Activated CD4-positive, CD25-positive, alpha-beta regulatory T cell treated with anti-CD3 and anti-CD28 coated beads, Interleukin-2, amount 50 U/mL, for 24 hours (primary cell): ENCODE measurements around the gene MATN1.
"Not testable (repeated sequence)": the region's sequence is repeated elsewhere in the genome, so short reads cannot be mapped to it uniquely, and the experiment has no call there.

Source experiments
- ATAC-seq, 2 donors: fragments of 150-1000 bp; cut with Tn5 transposase; one replicate each; pipeline ENCODE4 v1.10.0; 2021; ENCODE audit warnings: mild to moderate bottlenecking in 1 of 2, moderate library complexity in 1 of 2

The MATN1 gene

DNA sequence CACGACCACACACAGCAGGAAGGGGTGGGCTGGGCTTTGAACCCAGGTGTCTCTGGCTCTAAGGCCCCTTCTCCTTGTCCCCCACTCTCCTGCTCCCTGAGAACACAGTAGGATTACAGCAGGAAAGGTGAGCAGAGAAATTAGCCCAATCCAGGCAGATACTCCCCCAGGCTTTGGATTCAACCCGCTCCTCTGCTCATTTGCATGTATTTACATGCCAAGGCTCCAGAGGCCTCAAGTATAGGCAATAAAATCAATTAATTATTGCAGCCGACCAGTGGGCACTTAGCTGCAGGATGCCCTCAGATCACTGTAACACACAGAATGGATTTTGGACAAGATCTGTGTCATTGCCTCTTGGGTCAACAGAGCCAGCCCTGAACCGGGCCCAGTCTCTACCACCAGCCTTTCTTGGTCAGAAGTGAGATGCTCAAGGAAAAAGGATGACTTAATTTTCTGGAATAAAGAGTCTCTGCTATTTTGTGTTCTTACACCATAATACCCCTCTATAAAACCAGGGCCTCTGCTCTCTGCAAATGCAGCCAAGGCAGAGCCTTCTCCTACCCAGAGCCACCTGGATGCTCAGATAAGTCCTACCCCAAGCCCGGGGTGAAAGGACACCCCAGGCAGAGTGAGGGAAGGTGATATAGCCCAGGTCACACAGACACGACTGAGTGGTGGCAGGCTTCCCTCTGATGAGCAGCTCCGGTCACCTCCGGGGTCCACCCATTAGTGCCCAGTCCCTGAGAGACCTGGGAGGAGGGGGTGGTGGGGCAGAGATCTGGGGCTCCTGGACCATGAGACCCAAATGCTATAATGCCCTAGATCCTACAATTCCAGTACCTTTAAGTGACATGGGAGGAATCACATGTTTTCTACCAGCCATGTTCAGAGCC lies 28.9 kb downstream of the MATN1 start:
- no peak for ATAC-seq

DNA sequence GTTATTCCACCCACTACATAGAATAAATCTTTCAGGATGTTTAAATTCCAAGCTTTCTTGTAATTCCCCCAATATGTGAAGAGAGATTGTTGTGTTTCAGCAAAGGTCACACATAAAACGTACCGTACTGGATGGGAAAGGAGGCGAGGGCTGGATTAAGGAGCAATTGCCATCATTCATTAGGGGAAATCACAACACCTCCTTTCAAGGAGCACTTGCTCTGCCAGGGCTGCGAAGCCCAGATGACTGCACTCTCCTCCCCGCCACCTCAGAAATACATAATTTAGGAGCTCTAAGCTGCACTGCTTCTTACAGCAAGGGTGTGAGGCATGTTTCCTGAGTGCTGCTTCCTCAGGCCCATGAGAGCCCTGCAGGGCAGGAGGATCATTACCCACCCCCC lies 29.6 kb downstream of the MATN1 start:
- ATAC-seq, result no peak

DNA sequence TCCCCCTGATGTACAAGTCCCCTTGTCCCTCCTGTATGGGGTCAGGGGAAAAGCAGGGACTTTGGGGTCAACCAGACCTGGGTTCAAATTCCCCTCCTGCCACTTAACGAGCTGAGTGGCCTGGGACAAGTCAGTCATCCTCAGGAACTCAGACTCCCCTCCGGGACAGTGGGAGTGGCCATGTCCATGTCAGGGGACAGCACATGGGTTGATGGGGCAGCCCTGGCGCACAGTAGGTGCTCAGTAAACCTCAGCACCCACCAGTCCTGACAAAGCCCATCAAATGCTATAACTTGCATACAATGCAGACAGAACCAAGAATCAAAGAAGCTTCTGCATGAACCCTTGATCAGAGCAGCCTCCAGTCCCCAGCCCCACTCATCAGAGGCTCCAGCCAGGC lies 30.0 kb downstream of the MATN1 start:
- ATAC-seq, result no peak

DNA sequence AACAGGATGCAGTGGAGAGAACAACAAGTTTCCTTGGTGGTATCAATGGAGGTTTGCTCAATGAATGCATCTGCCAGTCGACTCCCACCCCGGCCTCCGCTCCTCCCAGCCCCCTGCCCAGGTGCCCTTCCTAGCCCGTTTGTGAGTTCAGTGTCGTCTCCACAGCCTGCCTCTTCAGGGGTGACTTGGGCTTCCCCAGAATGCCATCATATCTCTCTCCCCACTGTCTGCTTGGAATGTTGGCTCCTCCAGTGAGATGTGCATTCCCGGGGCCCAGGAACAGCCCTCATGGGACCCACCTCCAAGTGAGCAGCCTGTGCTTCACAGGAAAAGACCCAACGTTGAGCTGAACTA lies 30.5 kb downstream of the MATN1 start:
- ATAC-seq, result no peak

DNA sequence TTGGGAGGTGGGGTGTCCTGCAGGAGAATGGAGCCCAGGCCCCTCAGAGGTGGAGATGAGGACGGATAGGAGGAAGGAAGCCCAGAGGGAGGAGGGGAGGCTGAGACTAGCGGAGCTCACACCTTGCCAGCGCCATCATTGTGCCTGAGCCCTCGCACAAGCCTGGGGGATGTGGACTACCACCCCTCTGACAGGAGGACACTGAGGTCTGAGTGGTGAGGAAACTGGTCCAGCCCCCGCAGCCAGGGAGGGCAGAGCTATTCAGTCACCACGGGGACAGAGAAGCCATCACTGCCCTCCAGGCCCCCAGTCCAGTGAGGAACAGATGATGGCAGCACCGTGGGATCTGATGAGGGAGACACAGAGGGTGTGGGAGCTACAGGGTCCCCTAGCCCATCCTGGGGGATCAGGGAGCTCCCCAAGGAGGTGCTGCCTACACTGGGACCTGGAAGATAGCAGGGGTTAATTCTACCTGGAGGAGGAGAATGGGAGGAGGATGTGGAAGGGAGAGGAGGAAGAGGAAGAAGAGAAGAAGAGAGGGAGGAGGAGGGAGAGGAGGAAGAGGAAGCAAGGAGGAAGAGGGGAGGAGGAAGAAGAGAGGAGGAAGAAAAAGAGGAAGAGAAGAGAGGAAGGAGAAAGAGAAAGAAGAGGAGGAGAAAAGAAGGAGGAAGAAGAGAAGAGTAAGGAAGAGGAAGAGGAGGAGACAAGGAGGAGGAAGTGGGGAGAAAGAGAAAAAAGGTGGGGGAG lies 31.0 kb downstream of the MATN1 start:
- no peak for ATAC-seq

DNA sequence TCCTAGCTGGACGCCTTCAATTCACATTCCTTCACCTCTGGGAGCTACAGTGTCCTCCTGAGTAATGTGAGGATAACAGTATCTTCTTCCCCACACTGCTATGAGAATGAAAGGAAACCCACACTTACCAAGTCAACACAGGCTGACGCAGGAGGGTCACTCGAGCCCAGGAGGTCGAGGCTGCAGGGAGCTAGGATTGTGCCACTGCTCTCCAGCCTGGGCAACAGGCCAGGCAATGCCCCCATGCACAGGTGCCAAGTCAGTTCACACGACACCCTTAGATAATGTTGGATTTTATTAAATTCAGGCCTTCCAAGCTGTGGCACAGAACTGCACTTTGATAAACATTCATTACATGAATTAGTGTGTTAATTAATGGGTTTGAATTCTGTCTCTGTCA lies 31.9 kb downstream of the MATN1 start:
- no peak for ATAC-seq

DNA sequence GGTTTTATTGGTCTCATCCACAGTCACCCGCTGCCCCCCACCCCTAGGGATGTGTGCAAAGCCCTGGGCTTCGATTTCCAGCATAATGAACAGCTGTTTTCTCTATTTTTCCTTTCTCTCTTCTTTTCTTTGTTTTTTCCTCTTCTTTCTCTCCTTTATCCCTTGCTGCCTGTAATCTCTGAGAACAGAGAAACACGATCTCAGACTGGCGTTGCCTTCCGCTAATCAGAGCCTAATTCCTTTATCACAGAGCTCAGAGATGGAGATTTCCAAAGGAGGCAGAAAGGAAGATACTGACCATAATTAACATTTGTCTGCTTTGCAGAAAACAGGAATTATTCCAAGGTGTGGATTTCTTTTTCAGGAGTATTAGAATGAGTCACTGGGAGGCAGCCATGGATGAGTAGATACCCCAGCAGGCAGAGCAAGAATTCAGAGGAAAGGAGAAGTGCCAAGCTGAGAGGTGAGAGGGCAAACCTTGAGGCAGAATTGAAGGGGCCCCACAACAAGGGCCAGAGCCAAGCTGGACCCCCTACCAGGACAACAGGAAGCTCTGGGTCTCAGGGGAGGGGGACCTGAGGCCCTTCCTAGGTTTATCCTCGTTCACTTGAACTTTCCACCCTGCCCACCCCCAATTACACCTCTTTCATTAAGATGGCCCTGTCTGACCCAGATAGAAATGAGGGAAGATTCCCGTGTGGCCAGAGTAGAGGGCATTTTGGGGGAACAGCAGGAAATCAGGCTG lies 33.3 kb downstream of the MATN1 start:
- no peak for ATAC-seq

DNA sequence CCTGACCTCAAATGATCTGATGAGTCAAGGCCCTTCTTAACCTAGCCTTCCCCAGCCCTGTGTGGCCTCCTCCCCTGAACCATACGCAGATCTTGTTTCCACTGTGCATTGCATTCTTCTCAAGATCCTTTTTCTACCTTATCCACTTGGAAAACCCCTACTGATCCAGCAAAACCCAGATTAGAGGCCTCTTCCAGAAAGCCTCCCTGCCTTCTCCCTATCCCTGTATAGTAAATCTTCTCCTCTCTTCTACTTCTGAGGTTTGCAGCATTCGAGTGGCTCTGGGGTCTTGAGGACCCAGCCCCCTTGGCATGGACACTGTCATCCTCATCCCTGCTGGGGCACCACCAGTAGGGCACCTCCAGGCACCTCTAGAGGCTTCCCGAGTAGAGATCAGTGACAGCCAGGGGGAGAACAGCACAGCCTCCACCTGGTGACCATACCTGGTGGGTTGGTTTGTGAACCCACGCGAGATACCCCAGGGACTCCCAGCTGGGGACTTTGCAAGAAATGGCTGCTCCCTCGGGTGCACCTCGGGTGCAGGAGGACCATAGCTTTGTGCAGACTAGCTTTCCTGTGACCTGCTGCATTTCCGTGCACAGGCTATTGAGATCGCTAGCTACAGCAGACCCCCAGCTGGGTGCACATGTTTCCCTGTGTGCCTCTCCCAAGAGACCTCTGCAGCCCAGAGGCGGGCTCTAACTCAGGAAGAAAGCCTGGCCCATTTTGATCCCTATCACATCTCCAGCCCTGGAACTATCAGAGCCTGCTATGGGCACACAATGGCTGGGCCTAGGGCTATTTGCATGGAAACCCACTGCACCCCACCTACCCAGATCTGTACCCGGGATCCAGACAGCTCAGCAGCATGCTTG lies 34.2 kb downstream of the MATN1 start:
- no peak for ATAC-seq

DNA sequence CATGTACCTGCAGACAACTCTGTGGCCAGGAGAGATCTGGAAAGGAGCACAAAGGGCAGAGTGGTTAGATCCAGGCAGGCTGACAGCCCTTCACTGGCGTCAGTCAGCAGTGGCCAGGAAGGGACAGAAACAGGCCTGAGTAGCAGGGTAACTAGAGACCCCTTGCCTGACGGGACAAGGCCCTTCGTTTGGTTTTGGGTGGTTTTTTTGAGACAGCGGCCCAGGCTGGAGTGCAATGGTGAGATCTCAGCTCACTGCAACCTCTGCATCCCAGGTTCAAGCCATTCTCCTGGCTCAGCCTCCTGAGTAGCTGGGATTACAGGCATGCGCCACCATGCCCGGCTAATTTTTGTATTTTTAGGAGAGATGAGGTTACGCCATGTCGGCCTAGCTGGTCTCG lies 34.9 kb downstream of the MATN1 start:
- not testable (repeated sequence) for ATAC-seq

DNA sequence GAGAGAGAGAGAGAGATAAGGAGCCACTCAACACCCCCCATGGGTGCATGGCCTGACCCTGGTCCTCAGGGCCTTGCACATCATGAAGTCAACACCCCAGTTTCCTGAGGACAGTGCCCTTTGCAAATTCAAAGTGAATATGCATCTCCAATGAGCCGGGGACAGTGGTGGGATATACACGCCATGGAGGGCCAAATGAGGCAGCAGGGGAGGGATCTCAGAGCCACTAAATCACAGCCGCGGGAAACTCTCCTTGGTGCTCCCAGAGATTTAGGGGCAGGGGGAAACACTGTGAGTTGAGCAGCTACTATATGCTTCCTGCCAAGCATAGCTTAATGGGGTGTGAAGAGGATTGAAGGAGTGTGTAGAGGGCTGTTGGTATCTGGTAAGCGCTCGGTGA lies 35.5 kb downstream of the MATN1 start:
- no peak for ATAC-seq

DNA sequence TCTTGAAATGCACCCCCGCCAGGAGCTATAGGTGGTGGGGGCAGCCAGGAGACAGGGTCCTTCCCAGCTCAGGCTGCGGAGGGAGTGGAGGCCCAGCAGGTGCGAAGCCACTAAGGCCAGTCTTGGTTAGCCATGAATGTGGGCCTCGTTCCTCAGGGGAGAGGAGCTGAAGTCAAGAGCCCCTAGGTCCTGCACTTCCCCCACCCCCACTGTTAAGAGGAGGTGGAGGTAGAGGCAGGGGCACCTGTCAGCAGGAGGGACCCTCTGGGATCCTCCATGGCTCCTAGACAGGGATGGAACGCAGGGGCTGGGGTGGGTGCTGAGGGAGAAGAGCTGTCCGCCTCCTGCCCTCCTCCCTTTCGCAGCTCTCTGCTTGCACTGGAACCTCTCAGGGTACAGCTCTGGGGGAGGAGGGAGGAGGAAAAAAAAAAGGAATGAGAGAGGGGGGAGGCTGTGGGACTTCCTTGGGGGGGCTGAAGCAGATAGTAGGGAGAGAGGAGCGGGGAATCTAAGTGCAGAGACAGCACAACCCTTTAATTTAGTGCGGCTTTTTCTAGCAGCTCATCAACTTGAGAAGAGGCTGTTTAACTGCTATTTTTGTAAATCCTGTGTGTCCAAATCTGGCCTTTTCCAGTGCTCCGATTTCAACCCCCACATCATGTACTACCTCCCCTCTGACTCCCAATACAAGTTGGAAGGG lies 37.0 kb downstream of the MATN1 start:
- ATAC-seq, result no peak

DNA sequence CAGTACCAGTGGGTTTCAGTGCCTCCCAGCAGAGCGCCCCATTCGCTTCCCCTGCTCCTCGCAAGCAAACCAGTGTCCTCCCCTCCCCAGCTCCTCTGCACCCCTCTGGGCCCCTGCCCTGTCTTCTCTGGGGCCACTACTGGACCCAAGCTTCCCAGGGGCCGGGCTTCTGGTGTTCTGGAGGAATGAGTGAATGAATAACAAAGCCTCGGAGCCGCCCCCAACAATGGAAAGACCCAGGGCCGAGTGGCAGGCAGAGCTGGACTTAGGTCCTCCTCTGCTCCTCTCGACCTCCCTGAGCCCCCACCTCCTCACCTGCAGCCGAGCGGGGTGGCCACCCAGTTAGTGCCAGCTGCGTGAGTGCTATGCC lies 37.6 kb downstream of the MATN1 start:
- no peak for ATAC-seq

DNA sequence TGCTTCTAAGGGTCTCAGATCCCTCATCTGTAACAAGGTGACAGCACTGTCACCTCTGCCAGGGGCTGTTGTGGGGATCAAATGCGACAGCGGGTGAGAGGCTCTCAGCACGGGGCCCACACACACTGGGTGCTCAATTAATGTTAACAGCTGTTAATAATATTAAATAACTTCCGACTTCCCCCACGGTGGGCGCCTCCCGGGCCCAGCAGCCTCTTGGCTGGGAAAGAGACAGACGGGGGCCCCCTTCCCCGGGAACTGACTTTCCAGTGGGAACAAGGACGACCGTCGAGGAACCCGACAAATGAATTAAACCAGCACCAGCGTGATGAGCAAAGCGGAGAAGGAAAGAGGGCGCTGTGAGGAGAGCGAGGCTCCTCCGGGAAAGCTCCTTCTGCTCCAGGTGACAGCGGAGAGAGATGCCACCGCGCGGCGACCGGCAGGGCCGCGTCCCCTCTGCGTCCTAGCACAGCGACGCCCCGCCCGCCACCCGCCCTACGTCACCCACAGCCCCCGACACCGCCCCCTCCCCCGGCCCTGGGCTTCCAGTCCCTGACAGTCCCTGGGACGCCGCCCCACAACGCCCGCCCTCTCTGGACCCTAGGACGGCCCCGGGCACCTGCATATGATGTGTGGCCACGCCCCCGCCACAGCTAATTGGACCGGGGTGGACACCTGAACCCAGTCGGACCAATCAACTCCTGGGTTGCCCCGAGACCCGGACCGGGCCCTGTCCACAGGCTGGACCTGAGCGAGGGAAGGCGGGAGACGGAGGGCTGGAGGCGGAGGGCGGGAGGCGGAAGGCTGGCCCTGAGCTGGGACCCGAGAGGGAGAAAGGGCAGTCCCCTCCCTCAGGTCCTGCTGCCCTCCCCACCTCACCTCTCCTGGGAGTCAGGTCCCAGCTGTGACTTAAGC lies 38.2 kb downstream of the MATN1 start:
- peak; percentile 30 to 32 for ATAC-seq

DNA sequence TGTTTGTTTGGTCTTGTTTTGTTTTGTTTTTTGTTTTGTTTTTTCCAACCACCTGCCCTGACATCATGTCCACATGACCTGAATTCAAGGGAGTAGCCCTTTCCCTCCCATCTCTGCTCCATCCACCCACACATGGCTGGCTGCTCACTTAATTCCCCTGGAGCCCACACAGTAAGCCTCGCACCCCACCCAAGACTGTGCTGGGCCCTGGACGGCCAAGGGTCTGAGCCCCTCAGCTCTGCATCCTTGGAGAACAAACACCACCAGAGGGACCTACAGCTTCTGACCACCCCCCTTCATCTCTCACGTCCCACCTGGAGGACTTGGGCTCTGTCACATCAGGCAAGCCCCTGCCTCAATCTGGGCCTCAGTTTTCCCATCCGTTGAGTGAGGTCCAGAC lies 39.1 kb downstream of the MATN1 start:
- ATAC-seq, result no peak

DNA sequence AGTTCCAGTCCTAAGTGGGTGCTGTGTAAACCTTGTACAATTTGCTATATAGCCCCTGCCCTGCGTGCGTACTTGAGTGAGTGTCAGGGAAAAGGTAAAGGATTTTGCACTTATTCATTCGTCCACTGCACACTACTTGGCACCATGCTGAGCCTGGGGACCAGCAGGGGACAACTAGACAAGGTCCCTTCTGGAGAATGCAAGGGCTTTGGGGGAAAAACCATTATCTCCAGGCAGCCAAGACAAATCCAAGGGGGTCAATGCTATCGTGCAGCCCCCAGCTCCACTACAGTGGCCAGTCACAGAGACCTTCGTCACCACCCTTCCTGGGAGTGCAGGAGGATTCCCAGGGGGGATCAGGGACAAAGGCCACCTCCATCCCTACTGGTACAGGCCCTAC lies 39.7 kb downstream of the MATN1 start:
- ATAC-seq, result no peak

DNA sequence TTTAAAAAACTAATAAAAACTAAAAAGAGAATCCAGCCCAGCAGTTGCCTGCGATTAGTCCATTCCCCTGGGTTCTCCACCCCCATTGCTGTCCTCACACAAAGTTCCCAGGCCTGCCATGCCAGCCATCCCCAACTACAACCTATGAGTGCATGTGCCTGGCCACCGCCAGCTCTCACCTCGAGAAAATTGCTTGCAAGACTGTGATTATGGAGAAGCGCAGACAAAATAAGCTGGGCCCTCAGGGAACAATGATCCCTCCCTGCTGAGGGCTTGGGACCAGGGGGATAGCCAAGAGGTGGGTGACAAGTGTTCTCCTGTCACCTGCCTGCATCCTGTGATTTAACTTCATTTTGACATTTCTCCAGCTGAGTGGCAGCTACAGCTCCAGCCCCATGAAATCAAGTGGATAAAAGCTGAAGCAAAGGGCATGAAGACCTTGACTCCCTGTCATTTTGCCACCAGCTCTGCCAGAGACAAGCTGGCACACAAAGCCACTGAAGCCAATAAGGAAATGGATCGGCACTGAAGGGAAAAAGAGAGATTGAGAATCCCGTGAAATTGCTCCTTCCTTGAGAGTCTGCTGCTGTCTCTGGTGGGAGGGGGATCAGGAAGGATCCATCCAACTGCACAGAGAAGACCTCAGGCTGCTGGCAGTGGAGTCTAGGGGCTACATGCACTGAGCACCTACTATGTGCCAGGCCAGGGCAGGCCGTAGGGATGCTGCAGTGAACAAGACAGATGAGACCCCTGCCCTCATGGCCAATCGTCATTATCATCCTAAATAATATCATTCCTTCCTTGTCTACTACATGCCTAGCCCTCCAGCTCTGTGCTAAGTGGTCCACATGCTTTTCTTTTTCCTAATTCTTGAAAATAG lies 40.7 kb downstream of the MATN1 start:
- no peak for ATAC-seq

DNA sequence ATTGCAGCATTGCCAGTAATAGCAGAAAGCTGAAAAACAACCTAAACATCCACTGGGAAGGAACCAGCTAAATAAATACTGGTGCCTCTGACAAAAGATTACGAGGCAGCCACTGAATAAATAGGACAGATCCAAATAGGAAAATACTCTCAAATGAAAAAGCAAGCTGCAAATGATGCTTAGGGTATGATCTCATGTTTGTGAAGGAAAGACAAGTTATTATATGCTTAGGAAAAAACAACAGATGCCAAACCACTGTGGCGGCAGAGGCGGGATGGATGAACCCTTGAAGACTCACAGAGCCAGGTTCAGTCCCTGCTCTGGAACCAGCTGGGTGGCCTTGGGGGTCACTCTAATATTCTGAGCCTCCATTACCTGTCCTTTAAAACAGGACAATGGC lies 41.6 kb downstream of the MATN1 start:
- no peak for ATAC-seq

DNA sequence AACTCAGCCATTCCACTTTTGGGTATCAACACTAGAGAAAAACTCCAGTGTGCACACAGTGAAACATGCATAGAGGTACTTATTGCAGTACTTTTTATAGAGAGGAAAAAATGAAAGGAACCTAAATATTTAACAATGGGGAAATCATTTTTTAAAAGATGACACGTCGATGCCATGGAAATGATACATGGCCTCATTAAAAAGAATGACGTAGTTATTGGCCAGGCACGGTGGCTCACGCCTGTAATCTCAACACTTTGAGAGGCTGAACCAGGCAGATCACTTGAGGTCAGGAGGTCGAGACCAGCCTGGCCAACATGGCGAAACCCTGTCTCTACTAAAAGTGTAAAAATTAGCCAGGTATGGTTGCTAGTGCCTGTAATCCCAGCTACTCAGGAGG lies 42.5 kb downstream of the MATN1 start:
- ATAC-seq, result no peak

DNA sequence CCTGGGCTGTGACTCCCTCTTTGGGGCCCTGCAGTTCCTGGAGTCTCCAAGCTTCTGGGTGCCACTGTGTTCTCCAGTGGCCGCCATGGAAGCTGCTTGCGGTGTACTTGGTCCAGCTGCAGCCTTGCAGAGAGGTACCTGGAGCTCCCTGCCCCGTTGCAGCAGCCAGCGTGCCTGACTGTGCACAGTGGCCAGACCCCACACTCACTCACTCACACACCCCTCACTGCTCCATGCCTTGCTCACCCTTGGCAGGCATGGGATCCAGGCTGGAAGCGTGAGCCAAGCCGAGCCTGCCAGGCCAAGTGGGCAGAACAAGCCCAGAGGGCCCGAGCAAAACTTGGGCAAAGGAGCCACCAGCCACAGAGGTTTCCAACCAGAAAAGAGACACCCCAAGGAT lies 43.0 kb downstream of the MATN1 start:
- ATAC-seq, result no peak

DNA sequence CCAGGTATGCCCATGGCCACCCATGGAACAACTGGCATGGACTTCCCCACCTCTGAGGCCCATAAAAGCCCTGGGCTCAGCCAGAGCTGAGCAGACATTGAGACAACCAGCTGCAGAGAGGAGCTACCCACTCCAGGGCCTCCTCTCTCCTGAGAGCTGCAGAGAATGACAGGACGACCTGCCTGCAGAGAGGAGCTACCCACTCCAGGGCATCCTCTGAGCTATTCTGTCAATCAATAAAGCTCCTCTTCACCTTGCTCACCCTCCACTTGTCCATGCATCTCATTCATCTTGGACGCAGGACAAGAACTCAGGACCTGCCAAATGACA lies 43.4 kb downstream of the MATN1 start:
- no peak for ATAC-seq
